HFF-Myc (cell line): ENCODE measurements around the gene PIBF1.
"Not testable (repeated sequence)": the region's sequence is repeated elsewhere in the genome, so short reads cannot be mapped to it uniquely, and the experiment has no call there.

Source experiments
- DNase-seq: peaks from one replicate; pipeline ENCODE4 v3.0.0-alpha.2; 2011; ENCODE audit warnings: low read depth; ENCODE audit errors: extremely low read depth
- H3K4me3 ChIP-seq: replicated peaks from 2 replicates; pipeline ENCODE4 v1.5.1; 2011; ENCODE audit warnings: low read depth, mild to moderate bottlenecking, control low read depth, low read length
- CTCF ChIP-seq: IDR thresholded peaks from 2 replicates; pipeline ENCODE4 v1.5.1; 2012; ENCODE audit warnings: mild to moderate bottlenecking, low read depth, low read length, control low read depth; ENCODE audit errors: missing control alignments

The PIBF1 gene

GRCh38 chr13:73040968-73041596 is 259.1 kb downstream of the PIBF1 start:
- TF ChIP-seq CTCF: no peak
- H3K4me3 ChIP-seq: no peak overlapping the region
- DNase-seq: no peak

GRCh38 chr13:73045031-73045430 is 263.1 kb downstream of the PIBF1 start:
- no peak for DNase-seq
- no peak for TF ChIP-seq CTCF
- no peak overlapping the region for H3K4me3 ChIP-seq

GRCh38 chr13:73048615-73049014 is 266.7 kb downstream of the PIBF1 start:
- not testable (repeated sequence) for DNase-seq, H3K4me3 ChIP-seq

GRCh38 chr13:73054712-73055111 is 272.8 kb downstream of the PIBF1 start:
- no peak for DNase-seq
- TF ChIP-seq CTCF: no peak
- no peak overlapping the region for H3K4me3 ChIP-seq

- TF ChIP-seq CTCF: no peak
- H3K4me3 ChIP-seq: no peak overlapping the region
- DNase-seq: peak; percentile 84
Measured at GRCh38 chr13:73055813-73056564, 274.1 kb downstream of the PIBF1 start.

- no peak for TF ChIP-seq CTCF
- H3K4me3 ChIP-seq: no peak overlapping the region
- no peak for DNase-seq
Measured at GRCh38 chr13:73056565-73056962, 274.6 kb downstream of the PIBF1 start.

GRCh38 chr13:73057284-73058063 is 275.5 kb downstream of the PIBF1 start:
- DNase-seq: no peak
- H3K4me3 ChIP-seq: no peak overlapping the region
- no peak for TF ChIP-seq CTCF
